ENCODE results near the gene RBM20. TPM values are rescaled to one million over a fixed set of nuclear protein-coding genes. Genes with fewer than 3 reads are reported as not detected.

RBM20 gene
- total and polyA plus RNA-seq, 10 of the 15 experiments (the other 5 are each of a cell fraction or from before 2014, with no cell fraction given): 0.04 to 0.26 (median 0.15) TPM

DNA sequence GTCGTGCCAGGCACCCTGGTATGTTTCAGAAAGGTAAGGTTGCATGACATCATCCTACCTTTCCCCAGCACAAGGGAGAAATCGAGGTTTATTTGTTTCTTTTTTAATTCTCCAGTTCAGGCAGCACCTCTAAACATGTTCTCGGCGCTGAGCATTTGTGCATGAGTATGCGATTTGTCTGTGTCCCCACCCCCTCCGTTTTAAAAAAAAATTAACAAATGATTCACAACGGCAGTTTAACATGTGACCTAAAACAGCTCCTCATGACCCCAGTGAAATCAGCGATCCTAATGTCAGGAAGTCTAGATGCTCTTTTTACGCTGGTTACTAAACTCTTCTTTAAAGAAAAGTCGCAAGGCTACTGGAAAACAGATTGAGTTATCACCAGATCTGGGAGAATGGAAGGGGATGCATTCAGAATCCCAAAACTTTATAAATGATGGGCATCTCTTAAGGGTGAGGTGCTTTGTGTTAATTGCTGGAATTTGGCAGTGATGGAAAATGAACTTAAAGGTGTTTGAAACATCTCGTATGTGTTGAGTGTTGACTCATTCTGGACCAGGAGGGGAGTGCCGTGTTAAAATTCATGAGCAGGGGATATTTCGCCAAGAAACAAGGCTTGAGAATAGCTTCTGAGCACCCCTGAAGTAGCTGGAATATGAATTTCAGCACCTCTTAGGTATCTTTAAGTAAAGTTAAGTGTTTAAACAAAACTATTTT is 120.8 kb downstream of the RBM20 start:
- DNase-seq (ENCODE audit: low read depth, low spot score) (no peak), FAIRE-seq (no peak), ATAC-seq (peak; percentile 45)
- Histone ChIP-seq H3K4me1 (ENCODE audit: control insufficient read depth, insufficient read depth, low read length) (peaks cover 8% of the 10 kb centered on the region), H4K20me1 (ENCODE audit: control insufficient read depth, insufficient read depth) (no peaks in the 10 kb centered on the region), H2AFZ (ENCODE audit: control insufficient read depth, low read depth, low read length) (peak overlapping the region; percentile 14; the same call in 1 of the 2 replicates), H3K79me2 (ENCODE audit: control insufficient read depth, insufficient read depth, low read length) (no peaks in the 10 kb centered on the region), H3K4me2 (ENCODE audit: control insufficient read depth, insufficient read depth) (no peak overlapping the region), H3K9ac (ENCODE audit: control insufficient read depth, insufficient read depth, low read length) (no peak overlapping the region), H3K9me3 (replicated peaks; ENCODE audit: control insufficient read depth, insufficient read depth, low read length) (no peaks in the 10 kb centered on the region), H3K4me3 (no peak overlapping the region), H3K36me3 (ENCODE audit: control insufficient read depth in 2 of 2, insufficient read depth in 2 of 2, low read length in 1 of 2) (no peaks in the 10 kb centered on the region), H3K27ac (ENCODE audit: control insufficient read depth, insufficient read depth) (no peak overlapping the region), H3K27me3 (replicated peaks in 1 of 2; ENCODE audit: control insufficient read depth in 2 of 2, insufficient read depth in 2 of 2, low read length in 1 of 2) (no peaks in the 10 kb centered on the region; a peak in 1 of 4 replicates)
- ChIA-PET CTCF (interaction anchor here (0.8 to 1.7 kb wide), 5 partner anchors 9 to 34 kb away, joined by 3 to 4 read pairs (median 3); no protein-coding TSS in a partner anchor), SMC1A (ENCODE audit: uncharacterized antibody, unreplicated experiment) (interaction anchor here (0.6 to 1.5 kb wide), 5 partner anchors 9 to 147 kb away, joined by 3 to 8 read pairs (median 3); no protein-coding TSS in a partner anchor), RAD21 (ENCODE audit: unreplicated experiment) (interaction anchor here (1.4 to 1.8 kb wide), 3 partner anchors 9 to 38 kb away, joined by 6 to 8 read pairs (median 7); no protein-coding TSS in a partner anchor), POLR2A (interaction anchor here (1.0 kb wide), 1 partner anchor 9 kb away, joined by 3 read pairs; no protein-coding TSS in a partner anchor)
- intact Hi-C loops (cut with micrococcal nuclease; ENCODE audit: unreplicated experiment) (no loop called here), in situ Hi-C loops (cut with MboI) (no loop called here)
- 65% methylated on average over 13 of the region's 13 CpGs for WGBS (ENCODE audit: insufficient coverage, insufficient replicate concordance, low lambda C conversion rate, missing lambda C conversion rate)
- no TSS peak for BruUV-seq (replicated peaks)
- no peak for TF ChIP-seq RELA (IDR thresholded peaks at IDR 0.05; ENCODE audit: borderline replicate concordance, partially characterized antibody)
- TF ChIP-seq SRF (IDR thresholded peaks at IDR 0.05; ENCODE audit: low read depth in 2 of 2, low read length in 2 of 2): no peak
- TF ChIP-seq FOXM1 (IDR thresholded peaks at IDR 0.05; ENCODE audit: low read depth, low read length): 0 out of 2 replicates have a peak, but pooled peaks have one; percentile 13
- TF ChIP-seq JUNB (IDR thresholded peaks at IDR 0.05): peak; percentile 67; the same call in 1 of the 2 replicates
- no peak for TF ChIP-seq ZNF622 (IDR thresholded peaks at IDR 0.05)
- TF ChIP-seq POU2F2 (IDR thresholded peaks at IDR 0.05; ENCODE audit: borderline replicate concordance, low read depth, low read length): no peak
- no peak for TF ChIP-seq TBL1XR1 (IDR thresholded peaks at IDR 0.05; ENCODE audit: low read depth, low read length)
- TF ChIP-seq ZBTB33 (IDR thresholded peaks at IDR 0.05): no peak
- no peak for TF ChIP-seq TARDBP (IDR thresholded peaks at IDR 0.05; ENCODE audit: borderline replicate concordance)
- no peak for TF ChIP-seq SUZ12 (IDR thresholded peaks at IDR 0.05; ENCODE audit: unreplicated experiment)
- no peak for TF ChIP-seq JUND (IDR thresholded peaks at IDR 0.05; ENCODE audit: low read depth, low read length)
- no peak for TF ChIP-seq EZH2 (IDR thresholded peaks at IDR 0.05; ENCODE audit: borderline replicate concordance, control insufficient read depth, low read depth, low read length)
- no peak for TF ChIP-seq GABPA (IDR thresholded peaks at IDR 0.05; ENCODE audit: low read depth)
- TF ChIP-seq, protein P1, sequence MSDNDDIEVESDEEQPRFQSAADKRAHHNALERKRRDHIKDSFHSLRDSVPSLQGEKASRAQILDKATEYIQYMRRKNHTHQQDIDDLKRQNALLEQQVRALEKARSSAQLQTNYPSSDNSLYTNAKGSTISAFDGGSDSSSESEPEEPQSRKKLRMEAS (IDR thresholded peaks at IDR 0.05; ENCODE audit: low read depth, low read length): no peak
- TF ChIP-seq MXI1 (IDR thresholded peaks at IDR 0.05; ENCODE audit: low read depth, low read length): no peak
- TF ChIP-seq IKZF2 (IDR thresholded peaks at IDR 0.05): no peak
- 0 out of 4 replicates have a peak, but pooled peaks of 1 of the 2 experiments have one; percentile 27 for TF ChIP-seq CEBPB (IDR thresholded peaks at IDR 0.05; ENCODE audit: borderline replicate concordance in 1 of 2, low read depth in 2 of 2, low read length in 2 of 2)
- TF ChIP-seq CTCF (IDR thresholded peaks at IDR 0.05 in 2 of 3, conservative IDR thresholded peaks at IDR 0.05 in 1 of 3; ENCODE audit: control insufficient read depth in 2 of 3, extremely low read depth in 1 of 3, insufficient read depth in 1 of 3, low read depth in 3 of 3, low read length in 3 of 3): no peak
- no peak for TF ChIP-seq TCF12 (IDR thresholded peaks at IDR 0.05; ENCODE audit: low read depth, low read length)
- TF ChIP-seq YBX1 (IDR thresholded peaks at IDR 0.05): no peak
- TF ChIP-seq HDGF (IDR thresholded peaks at IDR 0.05): no peak

Data from GM12878 (cell line).